ENCODE data around the gene CHIA.

GRCh38 chr1:111275079-111275478 lies 15.6 kb upstream of the CHIA start:
- no peak for TF ChIP-seq POLR2A (IDR thresholded peaks at IDR 0.05)
- no peak for TF ChIP-seq CTCF (IDR thresholded peaks at IDR 0.05)
